NCI-H2196 treated with DMSO at 0.1 percent for 48 hours (cell line): ENCODE measurements around the gene VGLL1.
A peak's percentile ranks its signal among the peaks of the same experiment; 100 is the strongest.

Experiments
- DNase-seq: peaks from one replicate; lab custom pipeline; 2025; ENCODE audit not compliant: unreplicated experiment; lab: John Stamatoyannopoulos, UW

The VGLL1 gene

GRCh38 chrX:136531951-136532350, at the start of gene VGLL1:
Gene VGLL1, plus strand, starts transcription at chrX:136532215. Its CDS starts 3,806 bp downstream, at chrX:136536021.
- DNase-seq = no peak

- no peak for DNase-seq
Measured at GRCh38 chrX:136487647-136488046, 44.4 kb upstream of the VGLL1 start, which contains the start of gene BRS3. Gene BRS3, plus strand, starts transcription at chrX:136487947. Its CDS starts 168 bp downstream, at chrX:136488115.

- no peak for DNase-seq
Measured at GRCh38 chrX:136488706-136489105, 43.3 kb upstream of the VGLL1 start.

GRCh38 chrX:136491832-136492231, 40.2 kb upstream of the VGLL1 start:
- no peak for DNase-seq

- DNase-seq = no peak
Measured at GRCh38 chrX:136493011-136493410, 39.0 kb upstream of the VGLL1 start.

GRCh38 chrX:136495043-136495442, 37.0 kb upstream of the VGLL1 start:
- no peak for DNase-seq

- no peak for DNase-seq
Measured at GRCh38 chrX:136496186-136496763, 35.7 kb upstream of the VGLL1 start.

- peak; percentile 59 for DNase-seq
Measured at GRCh38 chrX:136496764-136497555, 35.1 kb upstream of the VGLL1 start.

GRCh38 chrX:136497556-136498052, 34.4 kb upstream of the VGLL1 start, which contains the start of gene HTATSF1:
Gene HTATSF1, plus strand, starts transcription at chrX:136497592. Its CDS starts 93 bp downstream, at chrX:136497685.
- no peak for DNase-seq

GRCh38 chrX:136519069-136519468, 12.9 kb upstream of the VGLL1 start:
- DNase-seq = no peak

GRCh38 chrX:136523770-136524169, 8.2 kb upstream of the VGLL1 start:
- DNase-seq = no peak

GRCh38 chrX:136525738-136526606, 6.0 kb upstream of the VGLL1 start:
- DNase-seq = peak; percentile 29

- DNase-seq = peak; percentile 4
Measured at GRCh38 chrX:136528645-136529315, 3.2 kb upstream of the VGLL1 start.

- no peak for DNase-seq
Measured at GRCh38 chrX:136529795-136530194, 2.2 kb upstream of the VGLL1 start.

GRCh38 chrX:136534131-136534530, 2.1 kb downstream of the VGLL1 start:
- DNase-seq = no peak

GRCh38 chrX:136538811-136539210, 6.8 kb downstream of the VGLL1 start:
- no peak for DNase-seq

GRCh38 chrX:136540226-136540625, 8.2 kb downstream of the VGLL1 start:
- no peak for DNase-seq

GRCh38 chrX:136541294-136541693, 9.3 kb downstream of the VGLL1 start:
- DNase-seq = no peak

- no peak for DNase-seq
Measured at GRCh38 chrX:136542281-136542680, 10.3 kb downstream of the VGLL1 start.

- DNase-seq = no peak
Measured at GRCh38 chrX:136546371-136546781, 14.4 kb downstream of the VGLL1 start.

- DNase-seq = no peak
Measured at GRCh38 chrX:136549226-136549625, 17.2 kb downstream of the VGLL1 start.
